B cell (primary cell): ENCODE results near the gene FBXO34. TPM values are rescaled to one million over a fixed set of nuclear protein-coding genes. Genes with fewer than 3 reads are reported as not detected.

Experiments
- ATAC-seq: fragments of 200-7000 bp; cut with Tn5 transposase; one replicate; pipeline ENCODE4 v1.10.0; 2021; ENCODE audit warnings: low read depth, mild to moderate bottlenecking, moderate number of reproducible peaks, moderate library complexity
- CTCF ChIA-PET: fragments of 350-600 bp; sonication (Branson Sonifier 250); formaldehyde crosslinking; loops from one replicate; lab custom pipeline; 2021; ENCODE audit warnings: antibody characterized with exemption, inconsistent platforms; lab: Charles Lee
- POLR2A ChIA-PET: fragments of 350-600 bp; sonication (Branson Sonifier 250); formaldehyde crosslinking; loops from one replicate; lab custom pipeline; 2021; ENCODE audit warnings: antibody characterized with exemption; lab: Charles Lee
- DNase-seq: peaks from one replicate; pipeline ENCODE4 v3.0.0; 2013
- H2AFZ ChIP-seq: 2 replicates; pipeline ENCODE4 v1.6.1; 2012; ENCODE audit warnings: mild to moderate bottlenecking, low read depth, low read length; ENCODE audit not compliant: insufficient read depth, poor library complexity, severe bottlenecking
- H3K27ac ChIP-seq, 2 donors: 1 replicate in 1 of 2; 2 replicates in 1 of 2; pipeline ENCODE4 v1.5.1; 2012 to 2013; ENCODE audit warnings: low read length in 2 of 2, mild to moderate bottlenecking in 2 of 2, moderate library complexity in 1 of 2
- H3K27me3 ChIP-seq, 4 experiments: fragments of 200-600 bp in 1 of 4; sonication (generic) in 1 of 4; replicated peaks in 1 of 4; 1 replicate in 2 of 4; 2 replicates in 2 of 4; pipeline versions ENCODE4 v1.6.1 to v1.7.0; 2013 to 2016; ENCODE audit warnings: low read length in 3 of 4, mild to moderate bottlenecking in 2 of 4, mixed read lengths in 1 of 4, moderate library complexity in 1 of 4; ENCODE audit not compliant: insufficient read depth in 4 of 4, control insufficient read depth in 3 of 4; ENCODE audit errors: control extremely low read depth in 1 of 4
- H3K36me3 ChIP-seq, 2 experiments: replicated peaks in 1 of 2; 1 replicate in 1 of 2; 2 replicates in 1 of 2; pipeline versions ENCODE4 v1.6.1 to v1.7.1; 2013; ENCODE audit warnings: low read length in 1 of 2; ENCODE audit not compliant: insufficient read depth in 2 of 2, control insufficient read depth in 1 of 2; ENCODE audit errors: control extremely low read depth in 1 of 2, extremely low read depth in 1 of 2
- H3K4me1 ChIP-seq, 2 donors: fragments of 200-600 bp in 1 of 2; sonication (generic) in 1 of 2; 1 replicate in 1 of 2; 2 replicates in 1 of 2; pipeline versions ENCODE4 v1.5.1 to v1.6.1; 2013 to 2017; ENCODE audit warnings: low read length in 2 of 2; ENCODE audit not compliant: control insufficient read depth in 2 of 2, insufficient read depth in 2 of 2
- H3K4me2 ChIP-seq: replicated peaks from 2 replicates; pipeline ENCODE3; 2012; ENCODE audit warnings: mild to moderate bottlenecking, low read depth, low read length; ENCODE audit not compliant: poor library complexity, severe bottlenecking
- H3K4me3 ChIP-seq, 5 experiments: fragments of 200-600 bp in 1 of 5; sonication (generic) in 1 of 5; 1 replicate in 3 of 5; 2 replicates in 2 of 5; pipeline versions ENCODE4 v1.5.1 to v1.7.0; 2011 to 2016; ENCODE audit warnings: low read length in 4 of 5, mild to moderate bottlenecking in 4 of 5, low read depth in 2 of 5, control low read depth in 1 of 5, moderate library complexity in 1 of 5; ENCODE audit not compliant: insufficient read depth in 1 of 5; ENCODE audit errors: control extremely low read depth in 1 of 5, extremely low read depth in 1 of 5
- H3K79me2 ChIP-seq: fragments of 200-600 bp; sonication (generic); one replicate; pipeline ENCODE4 v1.6.0; 2016; ENCODE audit warnings: low read length; ENCODE audit not compliant: control insufficient read depth, insufficient read depth
- H3K9ac ChIP-seq: fragments of 200-600 bp; sonication (generic); 2 replicates; pipeline ENCODE4 v1.6.1; 2017; ENCODE audit warnings: mild to moderate bottlenecking, low read length, moderate library complexity
- H3K9me3 ChIP-seq, 3 donors: one replicate each; pipeline versions ENCODE4 v1.6.1 to v1.7.1; 2013; ENCODE audit warnings: low read length in 2 of 3; ENCODE audit not compliant: control insufficient read depth in 2 of 3, insufficient read depth in 1 of 3; ENCODE audit errors: control extremely low read depth in 1 of 3
- H4K20me1 ChIP-seq: 2 replicates; pipeline ENCODE4 v1.6.0; 2012; ENCODE audit warnings: mild to moderate bottlenecking, low read length; ENCODE audit not compliant: insufficient read depth, control insufficient read depth, poor library complexity, severe bottlenecking
- H3K27ac Mint-ChIP-seq: one replicate; pipeline ENCODE4 v1.8.0; 2021; ENCODE audit warnings: mixed read lengths
- H3K27me3 Mint-ChIP-seq: one replicate; pipeline ENCODE4 v1.8.0; 2021; ENCODE audit warnings: mixed read lengths
- H3K4me1 Mint-ChIP-seq: one replicate; pipeline ENCODE4 v1.8.0; 2021; ENCODE audit warnings: mixed read lengths
- H3K4me3 Mint-ChIP-seq: one replicate; pipeline ENCODE4 v1.8.0; 2021; ENCODE audit warnings: mixed read lengths
- H3K9me3 Mint-ChIP-seq: one replicate; pipeline ENCODE4 v1.8.0; 2022; ENCODE audit warnings: mixed read lengths; ENCODE audit not compliant: insufficient read depth
- EZH2 ChIP-seq: IDR thresholded peaks from 2 replicates; pipeline ENCODE4 v1.6.1; 2012; ENCODE audit warnings: borderline replicate concordance, low read depth, mild to moderate bottlenecking, moderate library complexity, low read length; ENCODE audit not compliant: insufficient read depth, poor library complexity, severe bottlenecking
- WGBS: methylation state at CpG from one replicate; pipeline ENCODE4 v1.1.5; 2013; ENCODE audit warnings: missing lambda C conversion rate; ENCODE audit not compliant: insufficient coverage; 5-methylcytosine and 5-hydroxymethylcytosine counted together
- intact Hi-C: fragments of 100-400 bp; cut with micrococcal nuclease; formaldehyde crosslinking; loops from one replicate; pipeline ENCODE4 v1.10.0; 2022
- polyA plus RNA-seq: library from polyadenylated mRNA; depleted of rRNA; stranded (reverse); fragments of >200 nt; gene quantifications from 2 replicates; pipeline ENCODE4 v1.2.3, GENCODE V29; 2012
- total RNA-seq, 2 donors: library from RNA; stranded (reverse); fragments of 120-200 nt in 1 of 2; gene quantifications; 1 replicate in 1 of 2; 2 replicates in 1 of 2; pipeline versions ENCODE4 v1.2.3 to v1.2.4, GENCODE V29; 2013 to 2022
- TF ChIP-seq, protein P1 (sequence below): fragments of 200-600 bp; IDR thresholded peaks from one replicate; pipeline ENCODE4 v1.8.0; 2022; ENCODE audit warnings: antibody characterized with exemption, mild to moderate bottlenecking

The FBXO34 gene
- total and polyA plus RNA-seq, 2 donors (not counting 1 experiment from before 2014, with no cell fraction given), result 8.1 to 27.5 TPM

DNA sequence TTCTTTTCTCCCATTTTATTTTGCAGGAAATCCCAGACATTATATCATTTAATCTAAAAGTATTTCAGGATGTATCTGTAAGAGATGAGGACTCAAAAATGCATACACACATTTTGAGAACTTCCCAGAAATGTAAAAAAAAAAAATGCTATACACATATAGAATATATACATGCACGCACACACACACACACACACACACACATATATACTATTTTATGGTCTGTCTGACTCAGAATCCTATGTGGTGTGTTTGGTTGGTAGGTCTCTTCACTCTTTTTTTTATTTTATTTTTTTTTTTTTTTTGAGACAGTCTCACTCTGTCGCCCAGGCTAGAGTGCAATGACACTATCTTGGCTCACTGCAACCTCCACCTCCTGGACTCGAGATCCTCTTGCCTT is 65.5 kb downstream of the FBXO34 start:
- Mint-ChIP-seq H3K4me1 (peaks cover 61% of the 10 kb centered on the region), H3K9me3 (no peaks in the 10 kb centered on the region), H3K27ac (no peak overlapping the region), H3K27me3 (no peaks in the 10 kb centered on the region), H3K4me3 (no peak overlapping the region)
- WGBS, result no CpG with 5 or more reads among the region's 3 CpGs
- H3K9me3 ChIP-seq, result no peaks in the 10 kb centered on the region
- H3K79me2 ChIP-seq, result peaks cover 89% of the 10 kb centered on the region
- no peak overlapping the region for H2AFZ ChIP-seq
- H3K4me2 ChIP-seq, result no peak overlapping the region
- ChIA-PET POLR2A (no interaction called here), CTCF (no interaction called here)
- DNase-seq, result no peak
- H3K36me3 ChIP-seq, result peaks cover 0 to 1% of the 10 kb centered on the region in 2 experiments
- intact Hi-C loops, result loop anchor here (5.0 kb wide), 1 partner anchor 34 kb away; no protein-coding TSS in a partner anchor
- no peaks in the 10 kb centered on the region for H3K27me3 ChIP-seq
- no peaks in the 10 kb centered on the region for H4K20me1 ChIP-seq
- H3K4me1 ChIP-seq, result peaks cover 27 to 30% of the 10 kb centered on the region in 2 donors
- no peak overlapping the region for H3K4me3 ChIP-seq
- H3K27ac ChIP-seq, result no peak overlapping the region
- no peak for ATAC-seq
- no peak overlapping the region for H3K9ac ChIP-seq
- TF ChIP-seq, protein P1, sequence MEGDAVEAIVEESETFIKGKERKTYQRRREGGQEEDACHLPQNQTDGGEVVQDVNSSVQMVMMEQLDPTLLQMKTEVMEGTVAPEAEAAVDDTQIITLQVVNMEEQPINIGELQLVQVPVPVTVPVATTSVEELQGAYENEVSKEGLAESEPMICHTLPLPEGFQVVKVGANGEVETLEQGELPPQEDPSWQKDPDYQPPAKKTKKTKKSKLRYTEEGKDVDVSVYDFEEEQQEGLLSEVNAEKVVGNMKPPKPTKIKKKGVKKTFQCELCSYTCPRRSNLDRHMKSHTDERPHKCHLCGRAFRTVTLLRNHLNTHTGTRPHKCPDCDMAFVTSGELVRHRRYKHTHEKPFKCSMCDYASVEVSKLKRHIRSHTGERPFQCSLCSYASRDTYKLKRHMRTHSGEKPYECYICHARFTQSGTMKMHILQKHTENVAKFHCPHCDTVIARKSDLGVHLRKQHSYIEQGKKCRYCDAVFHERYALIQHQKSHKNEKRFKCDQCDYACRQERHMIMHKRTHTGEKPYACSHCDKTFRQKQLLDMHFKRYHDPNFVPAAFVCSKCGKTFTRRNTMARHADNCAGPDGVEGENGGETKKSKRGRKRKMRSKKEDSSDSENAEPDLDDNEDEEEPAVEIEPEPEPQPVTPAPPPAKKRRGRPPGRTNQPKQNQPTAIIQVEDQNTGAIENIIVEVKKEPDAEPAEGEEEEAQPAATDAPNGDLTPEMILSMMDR, result no peak
- no peak for TF ChIP-seq EZH2

DNA sequence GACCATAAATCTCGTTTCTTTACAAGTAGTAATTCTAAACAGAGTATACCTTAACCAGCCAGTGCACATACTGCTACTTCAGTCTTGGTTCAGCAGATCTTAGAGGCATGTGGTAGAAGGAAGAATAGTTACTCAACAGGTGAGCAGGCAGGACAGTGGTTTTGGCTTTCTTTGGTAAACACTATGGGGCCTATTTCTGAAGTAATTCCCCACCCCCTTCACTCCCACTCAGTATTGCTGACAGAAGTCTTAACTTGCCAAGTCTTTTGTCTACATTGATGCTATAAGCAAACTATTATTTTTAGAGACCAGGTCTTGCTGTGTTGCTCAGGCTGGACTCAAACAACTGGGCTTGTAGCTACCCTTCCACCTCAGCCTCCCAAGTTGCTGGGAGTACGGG is 68.5 kb downstream of the FBXO34 start:
- H3K4me1 Mint-ChIP-seq, result peaks cover 41% of the 10 kb centered on the region
- POLR2A ChIA-PET, result no interaction called here

More for the DNA sequence above, 68.5 kb downstream of the FBXO34 start:
- H3K9me3 ChIP-seq, result no peaks in the 10 kb centered on the region
- no peak overlapping the region for H2AFZ ChIP-seq
- DNase-seq (no peak), ATAC-seq (no peak)
- no peaks in the 10 kb centered on the region for H3K27me3 ChIP-seq
- no peak overlapping the region for H3K27ac ChIP-seq
- CTCF ChIA-PET, result interaction anchor here (0.7 kb wide), 1 partner anchor 68 kb away, joined by 3 read pairs; no protein-coding TSS in a partner anchor
- Mint-ChIP-seq H3K27me3 (no peaks in the 10 kb centered on the region), H3K27ac (no peak overlapping the region), H3K4me3 (no peak overlapping the region), H3K9me3 (no peaks in the 10 kb centered on the region)
- peaks cover 4% of the 10 kb centered on the region in 2 donors for H3K4me1 ChIP-seq
- 33% methylated on average over 1 of the region's 2 CpGs for WGBS
- TF ChIP-seq, protein P1, result no peak
- no peak for TF ChIP-seq EZH2
- intact Hi-C loops, result loop anchor here (5.0 kb wide), 1 partner anchor 37 kb away; no protein-coding TSS in a partner anchor
- H3K9ac ChIP-seq, result no peak overlapping the region
- peaks cover 0 to 1% of the 10 kb centered on the region in 2 experiments for H3K36me3 ChIP-seq
- H3K79me2 ChIP-seq, result peaks cover 88% of the 10 kb centered on the region
- no peak overlapping the region for H3K4me3 ChIP-seq
- peaks cover 18% of the 10 kb centered on the region for H4K20me1 ChIP-seq
- H3K4me2 ChIP-seq, result no peak overlapping the region
